HepG2 (cell line): Measurements from ENCODE around the gene LSM10.

Experiments
- AFF4 ChIP-seq: sonication (generic); formaldehyde crosslinking; IDR thresholded peaks from 2 replicates; pipeline ENCODE4 v1.4.0; 2020; ENCODE audit warnings: missing genetic modification reagents
- CTCF ChIP-seq: sonication (generic); formaldehyde crosslinking; IDR thresholded peaks from 2 replicates; pipeline ENCODE4 v1.5.0; 2020; ENCODE audit warnings: mild to moderate bottlenecking, missing genetic modification reagents, moderate library complexity
- EZH2 ChIP-seq: conservative IDR thresholded peaks from 2 replicates; pipeline ENCODE4 v1.6.1; 2012; ENCODE audit warnings: mild to moderate bottlenecking, low read depth, low read length, moderate library complexity
- HNRNPLL ChIP-seq: fragments of 200-400 bp; formaldehyde crosslinking; IDR thresholded peaks from 2 replicates; pipeline ENCODE4 v1.6.1; 2017; ENCODE audit warnings: mild to moderate bottlenecking, low read depth, low read length; ENCODE audit not compliant: poor library complexity, severe bottlenecking
- MTA1 ChIP-seq: sonication (generic); formaldehyde crosslinking; IDR thresholded peaks from 2 replicates; pipeline ENCODE4 v1.4.0; 2020; ENCODE audit warnings: missing genetic modification reagents, mild to moderate bottlenecking, borderline replicate concordance
- POLR2AphosphoS5 ChIP-seq: IDR thresholded peaks from 2 replicates; pipeline ENCODE4 v1.6.1; 2012; ENCODE audit warnings: low read depth, low read length
- ZNF17 ChIP-seq: sonication (generic); formaldehyde crosslinking; IDR thresholded peaks from 2 replicates; pipeline ENCODE4 v1.5.0; 2020; ENCODE audit warnings: mild to moderate bottlenecking, missing genetic modification reagents
- ZNF20 ChIP-seq: sonication (generic); formaldehyde crosslinking; IDR thresholded peaks from 2 replicates; pipeline ENCODE4 v1.4.0; 2020; ENCODE audit warnings: mild to moderate bottlenecking, moderate library complexity, missing genetic modification reagents
- ZSCAN21 ChIP-seq: sonication (generic); formaldehyde crosslinking; IDR thresholded peaks from 2 replicates; pipeline ENCODE4 v1.8.0; 2022; ENCODE audit warnings: mild to moderate bottlenecking, missing genetic modification reagents, moderate library complexity, borderline replicate concordance
- TF ChIP-seq, protein P1 (sequence below): sonication (generic); formaldehyde crosslinking; IDR thresholded peaks from 2 replicates; pipeline ENCODE4 v1.8.0; 2022; ENCODE audit warnings: missing genetic modification reagents, mild to moderate bottlenecking, borderline replicate concordance

DNA sequence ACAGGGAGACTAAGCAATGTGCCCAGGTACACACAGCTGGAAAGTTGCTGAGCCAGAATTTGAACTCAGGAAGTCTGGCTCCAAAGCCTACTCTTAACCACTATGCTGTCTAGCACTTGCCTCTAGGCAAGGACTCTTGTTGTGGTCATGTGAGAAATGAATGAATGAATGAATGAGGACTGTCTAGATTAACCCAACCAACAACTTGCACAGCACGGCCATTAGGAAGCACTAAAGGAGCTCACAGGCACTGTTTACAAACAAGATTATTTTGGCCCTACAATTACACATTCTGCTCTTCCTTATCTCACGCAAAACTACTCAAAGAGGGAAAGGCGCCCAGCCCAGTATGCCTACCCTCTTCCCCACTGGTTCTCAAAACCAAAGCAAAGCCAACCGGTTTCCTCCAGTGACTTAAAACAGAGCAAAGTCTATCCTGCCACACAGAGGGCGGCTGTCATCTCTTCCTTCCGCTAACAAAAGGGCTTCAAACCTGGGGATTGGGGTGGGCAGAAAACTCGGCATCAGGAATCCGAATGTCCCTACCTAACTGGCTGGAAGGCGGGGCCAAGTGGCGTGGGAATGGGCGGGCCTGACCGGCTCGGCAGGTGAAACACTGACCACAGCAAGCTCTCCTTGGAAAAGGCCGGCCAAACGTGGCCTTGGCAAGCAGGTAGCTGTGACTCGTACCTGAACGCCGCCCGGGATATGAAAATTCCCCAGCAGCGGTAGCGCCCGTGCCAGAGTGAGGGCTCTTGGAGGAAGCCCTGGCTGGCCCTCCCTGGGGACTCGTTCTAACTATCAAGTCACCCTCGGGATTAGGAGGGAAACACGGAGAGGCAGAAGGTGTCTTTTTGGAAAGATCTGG is 12.9 kb downstream of the LSM10 start:
- TF ChIP-seq POLR2AphosphoS5 = 0 out of 2 replicates have a peak, but pooled peaks have one; percentile 15
- TF ChIP-seq, protein P1, sequence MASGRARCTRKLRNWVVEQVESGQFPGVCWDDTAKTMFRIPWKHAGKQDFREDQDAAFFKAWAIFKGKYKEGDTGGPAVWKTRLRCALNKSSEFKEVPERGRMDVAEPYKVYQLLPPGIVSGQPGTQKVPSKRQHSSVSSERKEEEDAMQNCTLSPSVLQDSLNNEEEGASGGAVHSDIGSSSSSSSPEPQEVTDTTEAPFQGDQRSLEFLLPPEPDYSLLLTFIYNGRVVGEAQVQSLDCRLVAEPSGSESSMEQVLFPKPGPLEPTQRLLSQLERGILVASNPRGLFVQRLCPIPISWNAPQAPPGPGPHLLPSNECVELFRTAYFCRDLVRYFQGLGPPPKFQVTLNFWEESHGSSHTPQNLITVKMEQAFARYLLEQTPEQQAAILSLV (CRISPR knock-in tag) = no peak
- no peak for TF ChIP-seq ZNF20 (CRISPR knock-in tag)
- no peak for TF ChIP-seq ZNF17 (CRISPR knock-in tag)
- no peak for TF ChIP-seq AFF4
- TF ChIP-seq CTCF (CRISPR knock-in tag) = peak; percentile 32; the same call in 1 of the 2 replicates
- TF ChIP-seq ZSCAN21 (CRISPR knock-in tag) = no peak
- TF ChIP-seq MTA1 = peak; percentile 44; the same call in 1 of the 2 replicates
- TF ChIP-seq EZH2 = no peak
- TF ChIP-seq HNRNPLL = peak; percentile 34
